AG09319 (cell line): ENCODE data around the gene BAIAP2.

Experiments used
- DNase-seq: peaks from one replicate; pipeline ENCODE4 v3.0.0-alpha.2; 2010; ENCODE audit warnings: low read depth; ENCODE audit errors: extremely low read depth
- CTCF ChIP-seq: IDR thresholded peaks from 2 replicates; pipeline ENCODE4 v1.5.1; 2011; ENCODE audit warnings: low read depth, mild to moderate bottlenecking, inconsistent platforms, low read length, moderate library complexity

BAIAP2 gene

DNA sequence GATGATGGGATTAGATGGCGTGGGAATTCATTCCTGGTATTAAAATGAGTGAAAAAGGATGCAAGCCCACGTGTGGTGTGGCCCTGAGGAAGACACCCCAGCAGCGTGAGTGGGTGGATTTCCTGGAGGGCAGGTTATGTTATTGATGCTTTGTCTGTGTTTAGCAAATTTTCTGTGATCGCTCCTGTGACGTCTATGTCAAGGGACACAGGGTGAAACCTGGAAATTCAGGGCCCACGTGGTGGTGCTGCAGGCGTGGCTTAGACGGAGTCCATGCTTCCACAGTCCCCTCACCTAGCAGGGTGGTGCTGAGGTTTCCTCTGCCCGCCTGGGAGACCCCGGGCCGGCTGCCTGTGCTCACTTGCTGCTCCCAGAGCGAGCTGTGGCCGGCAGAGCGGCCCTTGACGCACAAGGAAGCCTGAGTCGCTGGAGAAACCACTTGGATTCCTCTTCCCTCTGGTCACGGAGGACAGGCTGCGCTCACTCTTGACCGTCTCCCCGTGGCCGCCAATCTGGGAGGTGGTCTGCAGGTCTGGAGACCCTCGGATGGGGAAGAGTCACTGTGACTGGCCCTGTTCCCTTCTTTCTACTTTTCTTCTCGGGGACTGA, 23.4 kb downstream of the BAIAP2 start:
- no peak for TF ChIP-seq CTCF

DNA sequence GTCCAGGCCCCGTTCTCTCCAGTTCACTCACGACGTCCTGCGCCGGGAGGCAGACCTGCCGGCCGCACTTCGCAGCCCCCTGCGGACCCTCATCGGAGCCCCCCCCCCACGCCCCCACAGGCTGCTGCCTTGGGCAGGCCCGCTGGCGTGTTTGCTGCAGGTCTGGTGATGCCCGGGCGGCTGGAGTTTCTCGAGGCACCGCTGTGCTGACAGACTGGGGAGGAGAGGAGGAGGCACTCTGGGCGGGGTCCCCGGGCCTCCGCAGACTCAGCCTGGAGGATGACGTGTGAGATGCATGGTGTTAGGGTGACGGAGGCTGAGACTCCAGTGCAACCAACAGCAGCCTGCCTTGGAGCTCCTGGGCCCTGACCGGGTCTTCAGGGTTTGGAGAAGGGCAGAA, 24.1 kb downstream of the BAIAP2 start:
- no peak for DNase-seq
- no peak for TF ChIP-seq CTCF

More for the DNA sequence above, 23.4 kb downstream of the BAIAP2 start:
- no peak for DNase-seq

GRCh38 chr17:81060416-81060815, 25.5 kb downstream of the BAIAP2 start:
- no peak for DNase-seq
- no peak for TF ChIP-seq CTCF

- TF ChIP-seq CTCF = no peak
- no peak for DNase-seq
Observed at GRCh38 chr17:81061027-81061735, 26.2 kb downstream of the BAIAP2 start.

DNA sequence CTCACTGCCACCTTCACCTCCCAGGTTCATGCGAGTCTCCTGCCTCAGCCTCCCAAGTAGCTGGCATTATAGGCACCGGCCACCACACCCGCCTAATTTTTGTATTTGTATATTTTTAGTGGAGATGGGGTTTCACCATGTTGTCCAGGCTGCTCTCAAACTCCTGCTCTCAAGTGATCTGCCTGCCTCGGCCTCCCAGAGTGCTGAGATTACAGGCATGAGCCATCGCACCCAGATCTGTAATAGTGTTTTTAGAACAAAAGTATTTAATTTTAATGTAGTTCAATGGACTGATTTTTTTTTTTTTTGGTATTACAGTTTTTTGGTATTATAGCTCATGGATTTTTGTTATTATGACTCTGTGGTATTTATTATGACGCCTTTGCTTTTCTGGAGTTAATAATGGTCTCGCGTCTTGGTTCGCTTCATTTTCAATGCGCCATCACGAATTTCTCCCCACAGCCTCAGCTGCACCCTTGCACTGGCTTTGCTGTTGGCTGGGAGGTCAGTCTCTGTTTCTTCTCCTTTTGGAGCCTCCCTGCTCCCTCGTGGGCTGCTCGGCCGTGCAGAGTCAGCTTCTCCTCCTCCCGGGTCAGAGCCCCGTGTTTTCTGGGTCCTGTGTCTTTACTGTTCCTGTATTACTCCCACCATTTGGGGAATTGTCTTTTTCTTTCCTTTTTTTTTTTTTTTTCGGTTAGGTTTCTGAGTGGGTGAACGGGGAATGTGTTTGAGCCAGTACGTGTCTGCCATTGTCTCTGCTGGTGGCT, 27.2 kb downstream of the BAIAP2 start:
- TF ChIP-seq CTCF = no peak
- no peak for DNase-seq

GRCh38 chr17:81063106-81064093, 28.4 kb downstream of the BAIAP2 start:
- no peak for TF ChIP-seq CTCF
- no peak for DNase-seq
